Panc1 (cell line): ENCODE measurements around the gene EIF2D. TPM values are rescaled to one million over a fixed set of nuclear protein-coding genes. Genes with fewer than 3 reads are reported as not detected.

Experiments used
- ATAC-seq: fragments of 200-7000 bp; cut with Tn5 transposase; 2 replicates; pipeline ENCODE4 v1.9.1; 2020; ENCODE audit warnings: mild to moderate bottlenecking, moderate library complexity
- BruUV-seq: library from RNA; stranded (reverse); fragments of 400-500 nt; replicated peaks from 2 replicates; lab custom pipeline; 2021; lab: Mats Ljungman, UMichigan
- CTCF ChIA-PET: fragments of 300-600 bp; sonication (Branson Sonifier 250); formaldehyde crosslinking; loops from one replicate; lab custom pipeline; 2022; ENCODE audit warnings: antibody characterized with exemption; lab: Charles Lee
- POLR2A ChIA-PET: fragments of 300-600 bp; sonication (Branson Sonifier 250); formaldehyde crosslinking; loops from one replicate; lab custom pipeline; 2022; ENCODE audit warnings: antibody characterized with exemption; lab: Charles Lee
- DNase-seq: peaks from one replicate; pipeline ENCODE4 v3.0.0-alpha.2; 2010; ENCODE audit warnings: low read depth, low spot score
- H3K27ac ChIP-seq: 2 replicates; pipeline ENCODE4 v1.5.1; 2011; ENCODE audit warnings: mild to moderate bottlenecking, low read length, inconsistent platforms
- H3K27me3 ChIP-seq: fragments of 200-500 bp; sonication (Bioruptor generic); 2 replicates; pipeline ENCODE4 v1.6.0; 2014; ENCODE audit warnings: low read length, inconsistent platforms; ENCODE audit not compliant: control insufficient read depth, insufficient read depth
- H3K36me3 ChIP-seq: fragments of 200-500 bp; sonication (Bioruptor generic); 2 replicates; pipeline ENCODE4 v1.5.1; 2014; ENCODE audit warnings: inconsistent platforms, mild to moderate bottlenecking, low read length, moderate library complexity; ENCODE audit not compliant: control insufficient read depth, insufficient read depth
- H3K4me1 ChIP-seq: 2 replicates; pipeline ENCODE4 v1.5.1; 2011; ENCODE audit warnings: inconsistent platforms, mild to moderate bottlenecking, low read length, moderate library complexity; ENCODE audit not compliant: control insufficient read depth, insufficient read depth
- H3K4me3 ChIP-seq, 2 experiments: 2 replicates each; pipeline ENCODE4 v1.5.1; 2011 to 2012; ENCODE audit warnings: low read depth in 2 of 2, low read length in 2 of 2, mild to moderate bottlenecking in 2 of 2, inconsistent platforms in 1 of 2, moderate library complexity in 1 of 2
- H3K9me3 ChIP-seq: fragments of 200-500 bp; sonication (Bioruptor generic); 2 replicates; pipeline ENCODE4 v1.5.1; 2014; ENCODE audit warnings: low read depth, mild to moderate bottlenecking, inconsistent platforms, low read length, moderate library complexity; ENCODE audit not compliant: control insufficient read depth, insufficient read depth
- CTCF ChIP-seq: fragments of 450-650 bp; IDR thresholded peaks from 2 replicates; pipeline ENCODE4 v1.5.1; 2017; ENCODE audit warnings: mild to moderate bottlenecking
- POLR2AphosphoS5 ChIP-seq: IDR thresholded peaks from 2 replicates; pipeline ENCODE4 v1.6.1; 2012; ENCODE audit warnings: mild to moderate bottlenecking, low read depth, low read length, moderate library complexity
- REST ChIP-seq, 2 experiments: IDR thresholded peaks; 2 replicates each; pipeline ENCODE4 v1.6.1; 2011 to 2012; ENCODE audit warnings: low read depth in 2 of 2, control low read depth in 1 of 2, low read length in 1 of 2, mild to moderate bottlenecking in 1 of 2, moderate library complexity in 1 of 2; ENCODE audit not compliant: insufficient read depth in 1 of 2
- SIN3A ChIP-seq: IDR thresholded peaks from 2 replicates; pipeline ENCODE4 v1.6.1; 2012; ENCODE audit warnings: low read depth, mild to moderate bottlenecking, low read length, moderate library complexity, borderline replicate concordance; ENCODE audit not compliant: insufficient read depth
- TCF7L2 ChIP-seq: IDR thresholded peaks from 2 replicates; pipeline ENCODE4 v1.6.1; 2011; ENCODE audit warnings: mild to moderate bottlenecking, low read depth, low read length, inconsistent platforms
- in situ Hi-C: cut with HindIII; loops from 2 replicates; pipeline ENCODE4 v1.10.0; 2016; ENCODE audit warnings: low sequenced_read_pairs, low pct_unique_long_range_greater_than_20kb
- intact Hi-C: fragments of 100-400 bp; cut with micrococcal nuclease; formaldehyde crosslinking; loops from one replicate; pipeline ENCODE4 v1.10.0; 2022; ENCODE audit not compliant: unreplicated experiment
- total RNA-seq: library from RNA; stranded (reverse); gene quantifications from one replicate; pipeline ENCODE4 v1.2.1, GENCODE V29; 2021; ENCODE audit not compliant: unreplicated experiment

Gene EIF2D
- total RNA-seq, 1 experiment from 2014 or later = 28.7 TPM

- no TSS peak for BruUV-seq
- no peaks in the 10 kb centered on the region; the same call in none of the 2 replicates for H3K36me3 ChIP-seq
- no peaks in the 10 kb centered on the region for H3K4me1 ChIP-seq
- no peak overlapping the region for H3K27ac ChIP-seq
- TF ChIP-seq REST (IDR thresholded peaks at IDR 0.05; ENCODE audit: insufficient read depth in 1 of 2, low read depth in 2 of 2, low read length in 1 of 2) (no peak), TCF7L2 (no peak), CTCF (no peak), SIN3A (no peak), POLR2AphosphoS5 (no peak)
- POLR2A ChIA-PET = no interaction called here
- H3K9me3 ChIP-seq = no peaks in the 10 kb centered on the region
- no peak overlapping the region for H3K4me3 ChIP-seq
- ATAC-seq = no peak
- no peaks in the 10 kb centered on the region for H3K27me3 ChIP-seq
- CTCF ChIA-PET = interaction anchor here (1.3 kb wide), 1 partner anchor 16 kb away, joined by 3 read pairs; no protein-coding TSS in a partner anchor
- no peak for DNase-seq
- in situ Hi-C loops (no loop called here), intact Hi-C loops (no loop called here)
Measured at GRCh38 chr1:206647224-206647623, 35.0 kb upstream of the EIF2D start.

GRCh38 chr1:206646504-206646903, 34.2 kb upstream of the EIF2D start:
- Histone ChIP-seq H3K4me1 (no peaks in the 10 kb centered on the region), H3K4me3 (no peak overlapping the region), H3K9me3 (no peaks in the 10 kb centered on the region), H3K36me3 (no peaks in the 10 kb centered on the region; the same call in none of the 2 replicates), H3K27me3 (no peaks in the 10 kb centered on the region), H3K27ac (no peak overlapping the region)
- POLR2A ChIA-PET = no interaction called here
- ATAC-seq = no peak
- BruUV-seq = no TSS peak
- in situ Hi-C loops (no loop called here), intact Hi-C loops (no loop called here)
- TF ChIP-seq SIN3A (no peak), CTCF (no peak), REST (IDR thresholded peaks at IDR 0.05; ENCODE audit: insufficient read depth in 1 of 2, low read depth in 2 of 2, low read length in 1 of 2) (no peak), TCF7L2 (no peak), POLR2AphosphoS5 (no peak)
- DNase-seq = no peak
- CTCF ChIA-PET = no interaction called here
